ENCODE measurements around the gene ASB13. TPM values are rescaled to one million over a fixed set of nuclear protein-coding genes. Genes with fewer than 3 reads are reported as not detected.

ASB13 gene
- total and polyA plus RNA-seq, 10 of the 15 experiments (the other 5 are each of a cell fraction or from before 2014, with no cell fraction given): 0.02 to 0.59 (median 0.10) TPM; not detected in 2

- TF ChIP-seq CEBPB (IDR thresholded peaks at IDR 0.05; ENCODE audit: borderline replicate concordance in 1 of 2, low read depth in 2 of 2, low read length in 2 of 2) (no peak), CHD1 (IDR thresholded peaks at IDR 0.05; ENCODE audit: low read depth, low read length) (no peak), KDM1A (IDR thresholded peaks at IDR 0.05; ENCODE audit: borderline replicate concordance) (no peak), SUZ12 (IDR thresholded peaks at IDR 0.05; ENCODE audit: unreplicated experiment) (no peak), SMAD5 (IDR thresholded peaks at IDR 0.05; ENCODE audit: low read depth) (no peak), ZNF622 (IDR thresholded peaks at IDR 0.05) (no peak), HSF1 (IDR thresholded peaks at IDR 0.05; ENCODE audit: low read depth, low read length) (no peak), POLR2AphosphoS5 (IDR thresholded peaks at IDR 0.05; ENCODE audit: low read length) (no peak)
These were observed 25.4 kb upstream of the ASB13 start (continued) for GRCh38 chr10:5691786-5692185.

GRCh38 chr10:5688587-5688986 lies 22.2 kb upstream of the ASB13 start:
- SMC1A ChIA-PET (ENCODE audit: uncharacterized antibody, unreplicated experiment): interaction anchor here (1.0 to 15.6 kb wide), 10 partner anchors 9 to 325 kb away, joined by 3 to 191 read pairs (median 4); partner anchors contain the start of genes GDI2 and IL15RA
- intact Hi-C loops (cut with micrococcal nuclease; ENCODE audit: unreplicated experiment) (loop anchor here (5.0 kb wide), 3 partner anchors 184 to 364 kb away; partner anchors contain the start of gene IL15RA), in situ Hi-C loops (cut with MboI) (loop anchor here (5.0 kb wide), 1 partner anchor 174 kb away; no protein-coding TSS in a partner anchor)
- Histone ChIP-seq H3K9ac (ENCODE audit: control insufficient read depth, insufficient read depth, low read length) (no peak overlapping the region), H3K79me2 (ENCODE audit: control insufficient read depth, insufficient read depth, low read length) (peaks cover 89% of the 10 kb centered on the region), H3K9me3 (replicated peaks; ENCODE audit: control insufficient read depth, insufficient read depth, low read length) (no peaks in the 10 kb centered on the region; the same call in 2 of the 3 replicates), H3K4me3 (0 out of 2 replicates have a peak overlapping the region, but pooled peaks have one; percentile 1), H2AFZ (ENCODE audit: control insufficient read depth, low read depth, low read length) (no peak overlapping the region), H3K4me1 (ENCODE audit: control insufficient read depth, insufficient read depth, low read length) (peaks cover 17% of the 10 kb centered on the region), H4K20me1 (ENCODE audit: control insufficient read depth, insufficient read depth) (no peaks in the 10 kb centered on the region), H3K27me3 (replicated peaks in 1 of 2; ENCODE audit: control insufficient read depth in 2 of 2, insufficient read depth in 2 of 2, low read length in 1 of 2) (no peaks in the 10 kb centered on the region), H3K27ac (ENCODE audit: control insufficient read depth, insufficient read depth) (no peak overlapping the region), H3K4me2 (ENCODE audit: control insufficient read depth, insufficient read depth) (peak overlapping the region; percentile 74), H3K36me3 (ENCODE audit: control insufficient read depth in 2 of 2, insufficient read depth in 2 of 2, low read length in 1 of 2) (no peaks in the 10 kb centered on the region)
- RAD21 ChIA-PET (ENCODE audit: unreplicated experiment): interaction anchor here (0.9 to 1.7 kb wide), 4 partner anchors 23 to 201 kb away, joined by 3 to 4 read pairs (median 4); partner anchors contain the start of genes ANKRD16 and FBH1
- BruUV-seq (replicated peaks): no TSS peak
- FAIRE-seq (no peak), ATAC-seq (no peak), DNase-seq (ENCODE audit: low read depth, low spot score) (no peak)
- POLR2A ChIA-PET: interaction anchor here (0.6 to 1.4 kb wide), 6 partner anchors 10 to 287 kb away, joined by 3 to 8 read pairs (median 4); no protein-coding TSS in a partner anchor
- TF ChIP-seq BMI1 (IDR thresholded peaks at IDR 0.05; ENCODE audit: borderline replicate concordance) (no peak), CEBPZ (IDR thresholded peaks at IDR 0.05; ENCODE audit: low read depth, low read length) (no peak)
- CTCF ChIA-PET: interaction anchor here (0.6 to 1.6 kb wide), 8 partner anchors 8 to 322 kb away, joined by 3 to 8 read pairs (median 4); no protein-coding TSS in a partner anchor
- WGBS (ENCODE audit: insufficient coverage, insufficient replicate concordance, low lambda C conversion rate, missing lambda C conversion rate): 81% methylated on average over 3 of the region's 3 CpGs
